Measurements from ENCODE around the gene EIF5.

- TF ChIP-seq CTCF (IDR thresholded peaks at IDR 0.05) (no peak), EP300 (IDR thresholded peaks at IDR 0.05) (no peak)
Observed at GRCh38 chr14:103319422-103319821, 14.6 kb upstream of the EIF5 start.
